Hematopoietic multipotent progenitor cell treated with erythropoietin and hydrocortisone succinate and interleukin-3 and kit ligand, for 8 days (in vitro differentiated cells): ENCODE results near the gene TLN1.

Experiments
- DNase-seq: peaks from one replicate; pipeline ENCODE4 v3.0.0-alpha.2; 2015

Gene TLN1

GRCh38 chr9:35658137-35658967 is 73.6 kb downstream of the TLN1 start, which contains the start of gene CCDC107:
Gene CCDC107, plus strand, starts transcription at chr9:35658292. Its CDS starts 88 bp downstream, at chr9:35658380.
- peak; percentile 86 for DNase-seq

DNA sequence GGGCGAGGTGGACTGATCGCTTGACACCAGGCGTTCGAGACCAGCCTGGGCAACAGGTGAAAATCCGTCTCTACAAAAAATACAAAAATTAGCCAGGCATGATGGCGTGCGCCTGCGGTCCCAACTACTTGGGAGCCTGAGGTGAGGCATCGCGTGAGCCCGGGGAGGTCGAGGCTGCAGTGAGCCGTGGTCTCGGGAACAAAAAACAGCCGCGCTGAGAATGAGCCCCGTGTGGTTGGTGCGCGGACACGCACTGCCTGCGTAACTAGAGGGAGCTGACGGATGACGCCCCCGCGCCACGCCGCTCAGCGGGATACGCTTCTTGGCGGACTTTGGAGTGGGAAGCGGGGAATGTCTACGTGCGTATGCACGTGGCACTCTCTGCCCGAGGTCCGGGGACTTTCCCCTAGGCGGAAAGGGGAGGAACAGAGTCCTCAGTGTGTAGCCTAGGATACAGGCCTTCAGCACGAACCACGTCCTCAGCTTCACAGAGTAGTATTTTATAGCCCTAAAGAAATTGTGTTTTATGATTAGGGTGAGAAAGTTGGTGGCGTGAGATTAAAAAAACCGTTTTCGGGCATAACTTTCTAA is 74.4 kb downstream of the TLN1 start, which contains the start of gene RMRP:
Gene RMRP, minus strand, starts transcription at position 474 of the 591 bp plus-strand sequence.
- DNase-seq = peak; percentile 99

GRCh38 chr9:35656831-35657545 is 75.0 kb downstream of the TLN1 start:
- DNase-seq = no peak

DNA sequence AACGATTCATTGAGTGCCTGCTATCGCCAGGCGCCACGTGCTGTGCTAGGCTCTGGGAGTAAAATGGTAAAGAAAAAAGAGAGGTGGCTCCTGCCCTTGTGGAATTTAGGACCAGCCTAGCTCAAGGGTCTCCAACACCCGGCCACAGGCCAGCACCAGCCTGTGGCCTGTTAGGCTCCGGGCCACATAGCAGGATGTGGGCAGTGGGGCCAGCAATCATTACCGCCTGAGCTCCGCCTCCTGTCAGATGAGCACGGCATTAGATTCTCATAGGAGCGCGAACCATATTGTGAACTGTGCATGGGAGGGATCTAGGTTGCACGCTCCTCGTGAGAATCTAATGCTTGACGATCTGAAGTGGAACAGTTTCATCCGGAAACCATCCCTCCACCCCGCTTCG is 75.6 kb downstream of the TLN1 start:
- DNase-seq = no peak

GRCh38 chr9:35653611-35654010 is 78.4 kb downstream of the TLN1 start:
- DNase-seq = no peak

- no peak for DNase-seq
Observed at GRCh38 chr9:35652829-35653209, 79.2 kb downstream of the TLN1 start.

- peak; percentile 51 for DNase-seq
Observed at GRCh38 chr9:35651956-35652828, 79.8 kb downstream of the TLN1 start.

DNA sequence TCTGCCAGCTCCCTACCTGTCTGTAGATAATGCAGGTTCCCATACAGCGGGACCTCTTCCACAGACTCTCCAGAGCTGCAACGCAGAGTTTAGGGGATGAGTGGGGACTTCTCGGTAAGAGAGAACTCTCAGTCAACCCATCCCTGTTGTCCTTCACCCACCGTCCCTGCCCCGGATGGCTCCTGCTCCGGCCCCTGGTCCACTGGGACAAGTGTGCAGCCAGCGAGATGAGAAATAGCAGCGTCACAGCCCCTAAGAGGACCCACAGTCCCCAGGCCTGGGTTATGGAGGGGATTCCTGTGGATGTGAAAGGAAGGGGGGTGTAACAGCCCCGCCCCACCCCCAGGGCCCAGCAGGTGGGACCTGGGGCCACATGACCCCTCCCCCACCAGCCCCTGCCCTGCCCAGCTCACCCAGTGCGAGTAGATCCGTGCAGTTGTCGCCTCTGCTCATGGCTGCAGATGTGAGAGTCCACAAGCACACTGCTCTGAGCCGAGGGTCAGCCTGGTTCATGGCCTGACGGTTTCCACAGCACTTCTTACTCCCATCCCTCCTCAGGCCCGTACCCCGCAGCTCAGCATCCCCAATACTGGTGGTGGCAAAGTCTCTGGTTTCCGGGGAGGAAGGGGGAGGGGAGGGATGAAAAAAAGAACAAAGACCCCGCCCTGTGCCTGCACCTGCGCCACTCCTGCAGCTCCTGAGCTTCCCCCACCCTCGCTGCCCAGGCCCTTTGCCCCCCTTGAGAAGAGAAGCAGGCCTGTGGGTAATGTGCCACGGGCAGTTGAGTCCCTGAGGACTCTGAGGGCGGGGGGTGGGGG is 81.4 kb downstream of the TLN1 start, which contains the start of gene SIT1:
Gene SIT1, minus strand, starts transcription at position 591 of the 818 bp plus-strand sequence. Its CDS starts 78 bp downstream, at position 513.
- no peak for DNase-seq

DNA sequence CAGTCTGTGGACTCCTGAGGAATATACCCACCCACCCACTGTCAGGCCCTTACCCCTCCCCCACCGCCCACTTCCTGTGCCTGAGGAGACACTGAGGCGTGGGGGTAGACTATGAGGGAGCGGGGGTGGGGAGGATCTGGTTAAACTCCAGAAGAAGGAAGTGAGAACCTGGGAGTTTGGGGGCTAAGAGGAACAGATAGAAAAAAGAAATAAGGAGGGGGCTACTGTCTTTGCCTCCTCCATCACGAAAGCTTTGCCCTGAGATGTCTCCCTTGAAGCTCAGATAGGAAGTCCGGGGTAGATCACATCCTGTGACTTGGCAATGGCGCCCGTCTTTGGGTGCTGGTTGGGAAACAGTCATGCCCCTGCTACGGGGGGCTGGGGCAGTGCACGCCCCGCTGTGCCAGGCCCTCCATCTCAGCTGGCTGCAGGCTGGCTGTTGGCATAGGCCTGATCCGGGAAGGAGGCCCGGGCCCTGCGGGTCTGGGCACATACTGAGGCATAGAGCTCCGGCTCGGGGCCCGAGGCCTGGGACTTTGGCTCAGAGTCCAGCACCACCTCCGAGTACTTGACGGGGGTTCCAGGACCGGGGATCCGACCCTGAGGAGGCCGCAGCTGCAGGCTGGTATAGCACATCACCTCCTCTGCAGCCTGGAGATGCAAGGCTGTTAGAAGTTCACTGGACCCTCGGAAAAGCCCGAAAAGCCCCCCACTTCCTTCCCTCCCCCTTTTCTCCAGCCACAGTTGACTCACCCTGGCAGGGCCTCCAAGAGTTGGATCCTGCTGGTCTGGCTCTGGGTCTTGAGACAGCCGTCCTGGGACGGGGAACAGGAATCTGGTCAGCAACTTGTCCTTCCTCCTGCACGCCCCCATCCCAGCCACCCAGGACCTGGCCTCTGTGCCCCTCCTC is 82.3 kb downstream of the TLN1 start:
- no peak for DNase-seq
